HG03565 (cell line): Measurements from ENCODE around the gene EXOSC10.
"Not testable (repeated sequence)": the region's sequence is repeated elsewhere in the genome, so short reads cannot be mapped to it uniquely, and the experiment has no call there.

Experiments
- ATAC-seq: cut with Tn5 transposase; IDR thresholded peaks from one replicate; pipeline ENCODE4 v1.9.1; 2021; ENCODE audit warnings: mild to moderate bottlenecking, moderate library complexity; ENCODE audit not compliant: unreplicated experiment

Gene EXOSC10

GRCh38 chr1:11044849-11045427 lies 54.7 kb downstream of the EXOSC10 start:
- ATAC-seq: no peak

- ATAC-seq: no peak
These were observed 55.4 kb downstream of the EXOSC10 start for GRCh38 chr1:11044086-11044848.

- no peak for ATAC-seq
These were observed 56.4 kb downstream of the EXOSC10 start for GRCh38 chr1:11042995-11043874.

- ATAC-seq: no peak
These were observed 57.6 kb downstream of the EXOSC10 start for GRCh38 chr1:11042065-11042464.

GRCh38 chr1:11041048-11041447 lies 58.6 kb downstream of the EXOSC10 start:
- ATAC-seq: no peak

GRCh38 chr1:11040105-11040429 lies 59.6 kb downstream of the EXOSC10 start:
- ATAC-seq: not testable (repeated sequence)

- no peak for ATAC-seq
These were observed 60.1 kb downstream of the EXOSC10 start for GRCh38 chr1:11039351-11040104.

GRCh38 chr1:11037740-11038182 lies 61.9 kb downstream of the EXOSC10 start:
- peak; percentile 51 for ATAC-seq

GRCh38 chr1:11037019-11037739 lies 62.5 kb downstream of the EXOSC10 start:
- not testable (repeated sequence) for ATAC-seq

- ATAC-seq: no peak
These were observed 67.9 kb downstream of the EXOSC10 start for GRCh38 chr1:11031624-11032262.

GRCh38 chr1:11030865-11031264 lies 68.8 kb downstream of the EXOSC10 start:
- ATAC-seq: no peak

- ATAC-seq: no peak
These were observed 71.7 kb downstream of the EXOSC10 start for GRCh38 chr1:11028018-11028417.

GRCh38 chr1:11027316-11027715 lies 72.4 kb downstream of the EXOSC10 start:
- ATAC-seq: no peak

- ATAC-seq: no peak
These were observed 72.8 kb downstream of the EXOSC10 start for GRCh38 chr1:11026903-11027302.

- no peak for ATAC-seq
These were observed 73.6 kb downstream of the EXOSC10 start for GRCh38 chr1:11026052-11026451.

GRCh38 chr1:11025618-11026017 lies 74.1 kb downstream of the EXOSC10 start:
- no peak for ATAC-seq

- ATAC-seq: no peak
These were observed 74.8 kb downstream of the EXOSC10 start for GRCh38 chr1:11024874-11025203.

- no peak for ATAC-seq
These were observed 75.4 kb downstream of the EXOSC10 start for GRCh38 chr1:11024154-11024873.

- no peak for ATAC-seq
These were observed 76.5 kb downstream of the EXOSC10 start for GRCh38 chr1:11023201-11023600.
